SK-N-SH (cell line): ENCODE data around the gene RD3L. TPM values are rescaled to one million over a fixed set of nuclear protein-coding genes. Genes with fewer than 3 reads are reported as not detected.

Experiments used
- CTCF ChIA-PET: fragments of 300-600, 350-600 bp; formaldehyde crosslinking; extraction: SDS; loops from one replicate; lab custom pipeline; 2021; lab: Yijun Ruan, JAX
- POLR2A ChIA-PET: fragments of 350-600 bp; sonication (Branson Sonifier 250); formaldehyde crosslinking; extraction: SDS; loops from one replicate; lab custom pipeline; 2020; ENCODE audit warnings: antibody characterized with exemption, inconsistent platforms; lab: Yijun Ruan, JAX
- DNase-seq: peaks from one replicate; pipeline ENCODE4 v3.0.0; 2012
- H2AFZ ChIP-seq: fragments of 200-600 bp; sonication (generic); 2 replicates; pipeline ENCODE4 v1.8.1; 2016; ENCODE audit warnings: antibody characterized with exemption, mild to moderate bottlenecking, low read depth
- H3F3A ChIP-seq: fragments of 200-600 bp; sonication (generic); replicated peaks from 2 replicates; pipeline ENCODE3; 2016; ENCODE audit warnings: antibody characterized with exemption, mild to moderate bottlenecking; ENCODE audit not compliant: insufficient read depth
- H3K27ac ChIP-seq, 2 experiments: fragments of 200-500 bp in 1 of 2; fragments of 200-600 bp in 1 of 2; sonication (Bioruptor generic) in 1 of 2; sonication (generic), shearing (Covaris generic) in 1 of 2; 2 replicates each; pipeline versions ENCODE4 v1.5.1 to v1.6.1; 2014 to 2016; ENCODE audit warnings: low read depth in 2 of 2, inconsistent platforms in 1 of 2, low read length in 1 of 2, mild to moderate bottlenecking in 1 of 2, mixed read lengths in 1 of 2
- H3K27me3 ChIP-seq: fragments of 200-600 bp; sonication (generic), shearing (Covaris generic); 2 replicates; pipeline ENCODE4 v1.6.1; 2016; ENCODE audit warnings: mixed run types; ENCODE audit not compliant: insufficient read depth
- H3K36me3 ChIP-seq, 2 experiments: fragments of 200-500 bp in 1 of 2; fragments of 200-600 bp in 1 of 2; sonication (Bioruptor generic) in 1 of 2; sonication (generic) in 1 of 2; replicated peaks in 1 of 2; 2 replicates each; pipeline versions ENCODE3 to v1.5.1; 2014 to 2016; ENCODE audit warnings: low read length in 1 of 2, mild to moderate bottlenecking in 1 of 2; ENCODE audit not compliant: insufficient read depth in 2 of 2, control insufficient read depth in 1 of 2
- H3K4me1 ChIP-seq, 2 experiments: fragments of 200-500 bp in 1 of 2; fragments of 200-600 bp in 1 of 2; sonication (Bioruptor generic) in 1 of 2; sonication (generic), shearing (Covaris generic) in 1 of 2; 2 replicates each; pipeline versions ENCODE4 v1.5.1 to v1.6.1; 2014 to 2016; ENCODE audit warnings: low read depth in 1 of 2, low read length in 1 of 2, mixed run types in 1 of 2; ENCODE audit not compliant: insufficient read depth in 2 of 2, control insufficient read depth in 1 of 2
- H3K4me2 ChIP-seq: fragments of 200-600 bp; sonication (generic), shearing (Covaris generic); 2 replicates; pipeline ENCODE4 v1.6.1; 2017; ENCODE audit warnings: mixed run types
- H3K4me3 ChIP-seq, 2 experiments: fragments of 200-500 bp in 1 of 2; fragments of 200-600 bp in 1 of 2; sonication (Bioruptor generic) in 1 of 2; sonication (generic), shearing (Covaris generic) in 1 of 2; 2 replicates each; pipeline versions ENCODE4 v1.5.1 to v1.8.1; 2014 to 2016; ENCODE audit warnings: low read depth in 2 of 2, inconsistent platforms in 1 of 2, low read length in 1 of 2, mild to moderate bottlenecking in 1 of 2, mixed read lengths in 1 of 2, moderate library complexity in 1 of 2
- H3K79me2 ChIP-seq: fragments of 200-600 bp; sonication (generic); 2 replicates; pipeline ENCODE4 v1.8.1; 2017; ENCODE audit warnings: mild to moderate bottlenecking; ENCODE audit not compliant: insufficient read depth
- H3K9ac ChIP-seq: fragments of 200-600 bp; sonication (generic); 2 replicates; pipeline ENCODE4 v1.6.1; 2017; ENCODE audit warnings: mixed run types
- H3K9me2 ChIP-seq: fragments of 200-600 bp; sonication (generic); 2 replicates; pipeline ENCODE4 v1.6.1; 2017; ENCODE audit warnings: mixed run types
- H3K9me3 ChIP-seq: fragments of 200-600 bp; sonication (generic); 2 replicates; pipeline ENCODE4 v1.6.1; 2017; ENCODE audit warnings: mixed run types, mild to moderate bottlenecking, moderate library complexity
- H4K20me1 ChIP-seq: fragments of 200-600 bp; sonication (generic); 2 replicates; pipeline ENCODE4 v1.6.1; 2017; ENCODE audit warnings: mild to moderate bottlenecking, mixed run types; ENCODE audit not compliant: insufficient read depth
- CHD2 ChIP-seq: fragments of 150-350 bp; IDR thresholded peaks from 2 replicates; pipeline ENCODE4 v1.6.1; 2018; ENCODE audit warnings: low read length; ENCODE audit not compliant: partially characterized antibody
- CTCF ChIP-seq: fragments of 200-600 bp; sonication (generic); IDR thresholded peaks from 2 replicates; pipeline ENCODE4 v1.6.1; 2017; ENCODE audit warnings: antibody characterized with exemption, mild to moderate bottlenecking, moderate library complexity
- EP300 ChIP-seq, 2 experiments: IDR thresholded peaks; 2 replicates each; pipeline versions ENCODE4 v1.4.0 to v1.6.1; 2012; ENCODE audit warnings: borderline replicate concordance in 1 of 2, low read depth in 1 of 2, low read length in 1 of 2
- EZH2phosphoT487 ChIP-seq: fragments of 200-600 bp; sonication (generic); IDR thresholded peaks from 2 replicates; pipeline ENCODE4 v1.6.1; 2017; ENCODE audit warnings: low read depth, mixed run types, mild to moderate bottlenecking, antibody characterized with exemption, moderate library complexity, borderline replicate concordance
- FOSL2 ChIP-seq: IDR thresholded peaks from 2 replicates; pipeline ENCODE4 v1.4.0; 2012; ENCODE audit warnings: low read depth, mild to moderate bottlenecking, moderate library complexity, borderline replicate concordance
- FOXJ3 ChIP-seq: sonication (generic); formaldehyde crosslinking; IDR thresholded peaks from 2 replicates; pipeline ENCODE4 v1.5.1; 2020; ENCODE audit warnings: mild to moderate bottlenecking, missing genetic modification reagents
- IRF3 ChIP-seq: fragments of 150-350 bp; IDR thresholded peaks from 2 replicates; pipeline ENCODE4 v1.6.1; 2016; ENCODE audit warnings: mild to moderate bottlenecking, low read depth, low read length
- JUND ChIP-seq: IDR thresholded peaks from 2 replicates; pipeline ENCODE4 v1.4.0; 2012
- MEF2A ChIP-seq: IDR thresholded peaks from 2 replicates; pipeline ENCODE4 v1.4.0; 2012; ENCODE audit warnings: low read depth, borderline replicate concordance
- NFIC ChIP-seq: IDR thresholded peaks from 2 replicates; pipeline ENCODE4 v1.4.0; 2012; ENCODE audit warnings: borderline replicate concordance
- NRF1 ChIP-seq: IDR thresholded peaks from 2 replicates; pipeline ENCODE4 v1.6.1; 2012; ENCODE audit warnings: low read depth, mild to moderate bottlenecking, low read length
- POLR2AphosphoS5 ChIP-seq: IDR thresholded peaks from 2 replicates; pipeline ENCODE4 v1.6.1; 2012; ENCODE audit warnings: low read depth, low read length
- RCOR1 ChIP-seq: fragments of 150-350 bp; IDR thresholded peaks from 2 replicates; pipeline ENCODE4 v1.6.1; 2017; ENCODE audit warnings: antibody characterized with exemption, low read length
- SIN3A ChIP-seq: IDR thresholded peaks from 2 replicates; pipeline ENCODE4 v1.6.1; 2012; ENCODE audit warnings: low read depth, mild to moderate bottlenecking, low read length, moderate library complexity, borderline replicate concordance
- SMC3 ChIP-seq: IDR thresholded peaks from 2 replicates; pipeline ENCODE4 v1.6.1; 2012; ENCODE audit warnings: low read depth, low read length, improper control_type of control experiment
- TAF1 ChIP-seq: IDR thresholded peaks from 2 replicates; pipeline ENCODE4 v1.6.1; 2012; ENCODE audit warnings: low read depth, mild to moderate bottlenecking, low read length, moderate library complexity, borderline replicate concordance
- ZBTB33 ChIP-seq: IDR thresholded peaks from 2 replicates; pipeline ENCODE4 v1.4.0; 2012; ENCODE audit warnings: low read depth, borderline replicate concordance
- WGBS: methylation state at CpG from one replicate; pipeline ENCODE4 v1.1.6; 2017; ENCODE audit warnings: low lambda C conversion rate; 5-methylcytosine and 5-hydroxymethylcytosine counted together
- polyA plus RNA-seq, 3 experiments: library from polyadenylated mRNA; depleted of rRNA; stranded (reverse); fragments of >200 nt; gene quantifications; 2 replicates each; pipeline ENCODE4 v1.2.3, GENCODE V29; 2012
- TF ChIP-seq, protein P1 (sequence below): IDR thresholded peaks from 2 replicates; pipeline ENCODE4 v1.4.0; 2012; ENCODE audit warnings: low read depth, borderline replicate concordance

Gene RD3L
- polyA plus RNA-seq, 1 of the 3 experiments (the other 2 are of a cell fraction), result not detected

DNA sequence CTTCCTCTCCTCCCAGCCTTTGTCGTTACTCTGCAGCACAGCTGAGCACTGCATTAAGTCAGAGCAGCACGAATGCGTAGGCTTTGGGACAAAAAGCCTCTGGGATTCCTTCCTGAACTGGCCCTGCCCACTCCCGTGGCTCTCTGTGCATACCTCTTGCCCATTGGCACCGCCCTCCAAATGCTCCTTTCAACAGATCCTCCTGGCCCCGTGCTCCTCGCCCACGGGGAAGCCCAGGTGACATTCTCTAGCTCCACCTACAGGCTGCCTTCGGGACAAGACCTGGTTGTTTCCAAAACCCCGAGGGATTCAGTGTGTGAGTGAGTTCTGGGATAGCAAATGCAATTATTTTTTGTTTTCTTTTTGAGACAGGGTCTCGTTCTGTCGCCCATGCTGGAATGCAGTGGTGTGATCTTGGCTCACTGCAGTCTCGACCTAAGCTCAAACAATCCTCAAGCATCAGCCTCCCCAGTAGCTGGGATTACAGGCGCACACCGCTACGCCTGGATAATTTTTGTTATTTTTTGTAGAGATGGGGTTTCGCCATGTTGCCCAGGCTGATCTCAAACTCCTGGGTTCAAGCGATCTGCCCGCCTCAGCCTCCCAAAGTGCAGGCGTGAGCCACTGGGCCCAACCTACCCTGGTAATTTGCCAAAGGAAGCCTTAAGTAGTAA is 31.9 kb downstream of the RD3L start (continued):
- no peak for TF ChIP-seq IRF3
- TF ChIP-seq, protein P1, sequence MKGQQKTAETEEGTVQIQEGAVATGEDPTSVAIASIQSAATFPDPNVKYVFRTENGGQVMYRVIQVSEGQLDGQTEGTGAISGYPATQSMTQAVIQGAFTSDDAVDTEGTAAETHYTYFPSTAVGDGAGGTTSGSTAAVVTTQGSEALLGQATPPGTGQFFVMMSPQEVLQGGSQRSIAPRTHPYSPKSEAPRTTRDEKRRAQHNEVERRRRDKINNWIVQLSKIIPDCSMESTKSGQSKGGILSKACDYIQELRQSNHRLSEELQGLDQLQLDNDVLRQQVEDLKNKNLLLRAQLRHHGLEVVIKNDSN, result no peak
- TF ChIP-seq SMC3, result peak; percentile 85
- no peak for TF ChIP-seq SIN3A
- TF ChIP-seq CTCF, result peak; percentile 80
- TF ChIP-seq EP300 (IDR thresholded peaks at IDR 0.05; ENCODE audit: borderline replicate concordance in 1 of 2, low read depth in 1 of 2, low read length in 1 of 2), result no peak
- no peak for TF ChIP-seq EZH2phosphoT487

DNA sequence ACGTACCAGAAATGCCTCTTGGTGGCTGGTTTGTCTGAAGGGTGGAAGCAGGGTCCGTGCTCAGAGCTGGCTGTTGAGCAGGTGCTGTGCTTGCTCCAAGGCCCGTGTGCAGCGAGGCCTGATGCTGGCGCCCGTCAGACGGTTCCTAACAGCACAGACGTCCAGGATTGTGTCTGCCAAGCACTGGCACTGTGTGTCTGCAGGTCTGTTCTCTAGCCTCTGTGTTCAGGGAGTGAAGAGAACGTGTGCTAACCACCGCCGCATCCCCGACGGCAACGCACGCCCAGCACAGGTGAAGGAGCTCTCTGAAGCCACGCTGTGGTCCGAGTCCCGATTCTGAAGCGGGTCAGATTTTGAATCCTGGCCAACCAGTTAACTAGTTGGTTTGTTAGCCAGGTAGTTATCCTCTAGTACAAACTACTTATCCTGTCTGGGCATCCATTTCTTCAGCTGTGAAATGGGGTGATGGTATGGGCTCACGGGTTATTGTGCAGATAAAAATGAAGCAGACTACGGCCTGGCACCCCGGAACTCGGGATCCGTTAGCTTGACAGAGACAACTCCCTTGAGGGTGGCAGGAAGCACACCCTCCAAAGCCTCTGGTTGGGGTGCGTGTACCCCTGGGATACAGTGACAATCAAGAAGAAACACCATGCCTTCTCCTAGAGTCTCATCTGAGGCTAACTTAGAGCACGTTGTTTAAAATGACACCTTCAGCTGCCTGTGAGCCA is 32.6 kb downstream of the RD3L start:
- Histone ChIP-seq H3K27ac (no peak overlapping the region), H3K4me1 (peaks cover 0 to 19% of the 10 kb centered on the region in 2 experiments; a peak in 1 of 4 replicates), H3K9ac (no peak overlapping the region), H3K79me2 (no peaks in the 10 kb centered on the region; the same call in 1 of the 2 replicates), H3K9me2 (no peaks in the 10 kb centered on the region), H3K27me3 (no peaks in the 10 kb centered on the region), H3K9me3 (no peaks in the 10 kb centered on the region)
- ChIA-PET POLR2A (no interaction called here), CTCF (interaction anchor here (0.5 to 14.5 kb wide), 37 partner anchors 9 to 338 kb away, joined by 3 to 197 read pairs (median 5); partner anchors contain the start of gene RD3L)
- WGBS, result 90% methylated on average over 25 of the region's 26 CpGs
- TF ChIP-seq EP300 (IDR thresholded peaks at IDR 0.05; ENCODE audit: borderline replicate concordance in 1 of 2, low read depth in 1 of 2, low read length in 1 of 2) (no peak), FOXJ3 (CRISPR knock-in tag) (no peak), FOSL2 (no peak), POLR2AphosphoS5 (no peak), CHD2 (no peak), NRF1 (no peak), NFIC (no peak), ZBTB33 (no peak), JUND (no peak), CTCF (no peak), RCOR1 (no peak), TAF1 (no peak), MEF2A (no peak)
- TF ChIP-seq, all 33 proteins: peak for 0
- peaks cover 19 to 26% of the 10 kb centered on the region in 2 experiments for H3K36me3 ChIP-seq
- no peaks in the 10 kb centered on the region for H3F3A ChIP-seq
- no peak overlapping the region for H2AFZ ChIP-seq
- no peak for DNase-seq
- no peaks in the 10 kb centered on the region for H4K20me1 ChIP-seq
- H3K4me2 ChIP-seq, result 0 out of 2 replicates have a peak overlapping the region, but pooled peaks have one; percentile 23
- H3K4me3 ChIP-seq, result peak overlapping the region in 1 of 2 experiments; percentile 25; a peak in 1 of 4 replicates
